K562 (cell line): ENCODE data around the gene B4GALT7. TPM values are rescaled to one million over a fixed set of nuclear protein-coding genes. Genes with fewer than 3 reads are reported as not detected.

Experiments
- ATAC-seq: fragments of 200-7000 bp; cut with Tn5 transposase; 3 replicates; pipeline ENCODE4 v1.9.1; 2020; ENCODE audit warnings: moderate library complexity
- BruUV-seq: library from RNA; stranded (reverse); fragments of 400-500 nt; replicated peaks from 2 replicates; lab custom pipeline; 2021; lab: Mats Ljungman, UMichigan
- CTCF ChIA-PET: fragments of 300-600 bp; formaldehyde crosslinking; extraction: SDS; loops from one replicate; lab custom pipeline; 2021; ENCODE audit warnings: low intra/inter-chr PET ratio; lab: Yijun Ruan, JAX
- POLR2A ChIA-PET: fragments of 300-600, 350-650 bp; sonication (Branson Sonifier 250); formaldehyde crosslinking; extraction: SDS; loops from one replicate; lab custom pipeline; 2021; ENCODE audit warnings: antibody characterized with exemption, inconsistent platforms; lab: Yijun Ruan, JAX
- DNase-seq, 4 experiments: peaks; one replicate each; pipeline versions ENCODE4 v3.0.0 to v3.0.0-alpha.2; 2011 to 2018; ENCODE audit warnings: low spot score in 3 of 4, mixed read lengths in 3 of 4; ENCODE audit errors: extremely low read depth in 1 of 4
- FAIRE-seq: peaks from 2 replicates; lab custom pipeline; 2011; peaks lifted over from hg19 to GRCh38; lab: Jason Lieb, UNC
- H2AFZ ChIP-seq: 2 replicates; pipeline ENCODE4 v1.6.0; 2011; ENCODE audit warnings: low read depth, low read length, control low read depth, inconsistent platforms
- H3K27ac ChIP-seq: fragments of 200-600 bp; 3 replicates; pipeline ENCODE4 v1.8.0; 2011; ENCODE audit warnings: low read depth, mild to moderate bottlenecking, control low read depth, inconsistent platforms, low read length, moderate library complexity, mixed read lengths; ENCODE audit errors: extremely low read depth
- H3K27me3 ChIP-seq, 2 experiments: fragments of 300-600 bp in 1 of 2; 2 replicates in 1 of 2; 3 replicates in 1 of 2; pipeline versions ENCODE4 v1.6.0 to v1.8.0; 2011; ENCODE audit warnings: inconsistent platforms in 2 of 2, low read length in 2 of 2, mild to moderate bottlenecking in 1 of 2, mixed read lengths in 1 of 2, moderate library complexity in 1 of 2; ENCODE audit not compliant: control insufficient read depth in 2 of 2, insufficient read depth in 2 of 2
- H3K36me3 ChIP-seq: fragments of 300-600 bp; 3 replicates; pipeline ENCODE4 v1.8.0; 2011; ENCODE audit warnings: mild to moderate bottlenecking, low read length, inconsistent platforms; ENCODE audit not compliant: control insufficient read depth, insufficient read depth
- H3K4me1 ChIP-seq, 2 experiments: fragments of 200-600 bp in 1 of 2; replicated peaks in 1 of 2; 2 replicates in 1 of 2; 3 replicates in 1 of 2; pipeline versions ENCODE4 v1.5.1 to v1.8.0; 2011; ENCODE audit warnings: inconsistent platforms in 2 of 2, low read length in 2 of 2, mild to moderate bottlenecking in 1 of 2, mixed read lengths in 1 of 2, moderate library complexity in 1 of 2; ENCODE audit not compliant: control insufficient read depth in 2 of 2, insufficient read depth in 2 of 2
- H3K4me2 ChIP-seq: 2 replicates; pipeline ENCODE4 v1.6.1; 2011; ENCODE audit warnings: low read length, control low read depth, inconsistent platforms, mixed read lengths; ENCODE audit not compliant: insufficient read depth
- H3K4me3 ChIP-seq: fragments of 200-600 bp; sonication (generic), shearing (Covaris generic); 2 replicates; pipeline ENCODE4 v1.5.1; 2016; ENCODE audit warnings: control low read depth, inconsistent platforms
- H3K79me2 ChIP-seq: fragments of 200-600 bp; 3 replicates; pipeline ENCODE4 v1.8.0; 2011; ENCODE audit warnings: low read length, inconsistent platforms; ENCODE audit not compliant: control insufficient read depth, insufficient read depth
- H3K9ac ChIP-seq, 2 experiments: 2 replicates each; pipeline versions ENCODE4 v1.6.0 to v1.6.1; 2011; ENCODE audit warnings: low read depth in 2 of 2, low read length in 2 of 2, control low read depth in 1 of 2, inconsistent platforms in 1 of 2, mild to moderate bottlenecking in 1 of 2, mixed read lengths in 1 of 2; ENCODE audit not compliant: insufficient read depth in 1 of 2
- H3K9me1 ChIP-seq: one replicate; pipeline ENCODE4 v1.6.0; 2011; ENCODE audit warnings: inconsistent platforms, mild to moderate bottlenecking, low read length, moderate library complexity; ENCODE audit not compliant: control insufficient read depth, insufficient read depth
- H3K9me3 ChIP-seq: replicated peaks from 2 replicates; pipeline ENCODE4 v1.5.1; 2011; ENCODE audit warnings: low read depth, low read length, inconsistent platforms; ENCODE audit not compliant: control insufficient read depth, insufficient read depth
- H4K20me1 ChIP-seq: replicated peaks from 2 replicates; pipeline ENCODE4 v1.6.1; 2011; ENCODE audit warnings: low read length, inconsistent platforms, mixed read lengths; ENCODE audit not compliant: control insufficient read depth, insufficient read depth
- POLR2G ChIP-seq: fragments of 200-400 bp; formaldehyde crosslinking; IDR thresholded peaks from 2 replicates; pipeline ENCODE4 v1.6.1; 2017; ENCODE audit warnings: low read depth, mild to moderate bottlenecking, antibody characterized with exemption, low read length, moderate library complexity
- ZBTB7A ChIP-seq: IDR thresholded peaks from 2 replicates; pipeline ENCODE4 v1.6.1; 2011; ENCODE audit warnings: low read depth, mild to moderate bottlenecking, low read length, moderate library complexity, borderline replicate concordance; ENCODE audit not compliant: control insufficient read depth
- WGBS: fragments of 100-300 bp; shearing (Covaris generic); methylation state at CpG from one replicate; pipeline ENCODE4 v1.1.6; 2016; ENCODE audit warnings: low coverage, mixed read lengths; ENCODE audit not compliant: insufficient coverage; ENCODE audit errors: missing lambda C conversion rate; 5-methylcytosine and 5-hydroxymethylcytosine counted together
- in situ Hi-C: fragments of 300-500 bp; cut with MboI; formaldehyde crosslinking; loops from 4 replicates; pipeline ENCODE4 v1.15.0; 2018; ENCODE audit warnings: inconsistent platforms, mixed read lengths
- intact Hi-C: fragments of 100-400 bp; cut with micrococcal nuclease; formaldehyde crosslinking; loops from 2 replicates; pipeline ENCODE4 v1.14.2; 2022
- polyA plus RNA-seq, 8 experiments: library from polyadenylated mRNA; depleted of rRNA in 4 of 8; stranded (reverse) in 5 of 8; unstranded in 3 of 8; fragments of >200 nt; fragmentation: Nextera tagmentation in 2 of 8; fragmentation: Illumina TruSeq in 1 of 8; extraction: Ambion mirVana in 2 of 8; extraction: Trizol in 1 of 8; gene quantifications; 2 replicates each; pipeline versions ENCODE4 v1.2.1 to v1.2.3, GENCODE V29; 2011 to 2014; ENCODE audit warnings: inconsistent platforms in 1 of 8, missing spikeins in 1 of 8
- total RNA-seq, 7 experiments: library from RNA; depleted of rRNA in 6 of 7; stranded (reverse); fragments of >200 nt in 6 of 7; fragmentation: Illumina TruSeq in 2 of 7; extraction: Trizol in 2 of 7; gene quantifications; 2 replicates each; pipeline versions ENCODE4 v1.2.1 to v1.2.3, GENCODE V29; 2011 to 2021; ENCODE audit warnings: low replicate concordance in 1 of 7

The B4GALT7 gene
- total and polyA plus RNA-seq, 9 of the 15 experiments (the other 6 are each of a cell fraction or from before 2014, with no cell fraction given): 0.34 to 17.7 (median 9.1) TPM

GRCh38 chr5:177609076-177610059 is 9.4 kb downstream of the B4GALT7 start:
- Histone ChIP-seq H3K4me3 (no peak overlapping the region), H3K79me2 (no peaks in the 10 kb centered on the region), H2AFZ (no peak overlapping the region), H3K9me3 (no peaks in the 10 kb centered on the region), H3K9ac (peak overlapping the region in 1 of 2 experiments; percentile 45; a peak in 1 of 4 replicates), H4K20me1 (peaks cover 15% of the 10 kb centered on the region; the same call in 1 of the 2 replicates), H3K4me1 (peaks cover 0 to 33% of the 10 kb centered on the region in 2 experiments; a peak in 2 of 5 replicates), H3K27ac (no peak overlapping the region), H3K27me3 (no peaks in the 10 kb centered on the region), H3K36me3 (peaks cover 9% of the 10 kb centered on the region; the same call in 1 of the 3 replicates), H3K9me1 (no peaks in the 10 kb centered on the region), H3K4me2 (no peak overlapping the region)
- TF ChIP-seq ZBTB7A (no peak), POLR2G (peak; percentile 21; the same call in 1 of the 2 replicates)
- no peak for DNase-seq
- in situ Hi-C loops: loop anchor here (25.0 kb wide), 1 partner anchor 453 kb away; no protein-coding TSS in a partner anchor
- BruUV-seq: no TSS peak
- intact Hi-C loops: no loop called here
- WGBS: 73% methylated on average over 18 of the region's 21 CpGs
- CTCF ChIA-PET: no interaction called here
- no peak for FAIRE-seq
- POLR2A ChIA-PET: interaction anchor here (0.6 to 2.2 kb wide), 4 partner anchors 9 to 625 kb away, joined by 3 to 10 read pairs (median 3); partner anchors contain the start of gene B4GALT7
- no peak for ATAC-seq
